NT2/D1 (cell line): ENCODE data around the gene SCLY.

Experiments
- SUZ12 ChIP-seq: IDR thresholded peaks from 2 replicates; pipeline ENCODE4 v1.6.1; 2011; ENCODE audit not compliant: insufficient read length, insufficient read depth; ENCODE audit errors: extremely low read depth
- YY1 ChIP-seq: IDR thresholded peaks from 2 replicates; pipeline ENCODE4 v1.6.1; 2011; ENCODE audit not compliant: insufficient read length, insufficient read depth
- ZNF274 ChIP-seq: IDR thresholded peaks from 2 replicates; pipeline ENCODE4 v1.6.1; 2011; ENCODE audit warnings: mild to moderate bottlenecking, low read depth, low read length

- TF ChIP-seq YY1 (no peak), SUZ12 (no peak), ZNF274 (no peak)
These were observed 74.9 kb downstream of the SCLY start for GRCh38 chr2:238135601-238136150.
